Activated CD8-positive, alpha-beta memory T cell treated with anti-CD3 and anti-CD28 coated beads, Interleukin-2, amount 50 U/mL, for 1 hour (primary cell): ENCODE measurements around the gene PTCH2.
"Not testable (repeated sequence)": the region's sequence is repeated elsewhere in the genome, so short reads cannot be mapped to it uniquely, and the experiment has no call there.

Source experiments
- DNase-seq: peaks from one replicate; pipeline ENCODE4 v3.0.0-alpha.2; 2020; ENCODE audit errors: extremely low read depth

The PTCH2 gene

DNA sequence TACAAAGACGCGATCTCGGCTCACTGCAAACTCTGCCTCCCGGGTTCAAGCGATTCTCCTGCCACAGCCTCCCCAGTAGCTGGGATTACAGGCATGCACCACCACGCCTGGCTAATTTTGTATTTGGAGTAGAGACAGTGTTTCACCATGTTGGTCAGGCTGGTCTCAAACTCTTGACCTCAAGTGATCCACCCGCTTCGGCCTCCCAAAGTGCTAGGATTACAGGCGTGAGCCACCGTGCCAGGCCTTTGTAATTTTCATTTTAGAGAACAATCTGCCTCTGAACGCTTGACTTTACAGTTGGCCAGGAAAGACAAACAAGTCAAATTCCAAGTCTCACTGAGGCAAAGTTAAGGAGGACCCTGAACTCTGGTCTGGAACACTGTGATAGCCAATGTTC is 4.8 kb downstream of the PTCH2 start:
- not testable (repeated sequence) for DNase-seq

DNA sequence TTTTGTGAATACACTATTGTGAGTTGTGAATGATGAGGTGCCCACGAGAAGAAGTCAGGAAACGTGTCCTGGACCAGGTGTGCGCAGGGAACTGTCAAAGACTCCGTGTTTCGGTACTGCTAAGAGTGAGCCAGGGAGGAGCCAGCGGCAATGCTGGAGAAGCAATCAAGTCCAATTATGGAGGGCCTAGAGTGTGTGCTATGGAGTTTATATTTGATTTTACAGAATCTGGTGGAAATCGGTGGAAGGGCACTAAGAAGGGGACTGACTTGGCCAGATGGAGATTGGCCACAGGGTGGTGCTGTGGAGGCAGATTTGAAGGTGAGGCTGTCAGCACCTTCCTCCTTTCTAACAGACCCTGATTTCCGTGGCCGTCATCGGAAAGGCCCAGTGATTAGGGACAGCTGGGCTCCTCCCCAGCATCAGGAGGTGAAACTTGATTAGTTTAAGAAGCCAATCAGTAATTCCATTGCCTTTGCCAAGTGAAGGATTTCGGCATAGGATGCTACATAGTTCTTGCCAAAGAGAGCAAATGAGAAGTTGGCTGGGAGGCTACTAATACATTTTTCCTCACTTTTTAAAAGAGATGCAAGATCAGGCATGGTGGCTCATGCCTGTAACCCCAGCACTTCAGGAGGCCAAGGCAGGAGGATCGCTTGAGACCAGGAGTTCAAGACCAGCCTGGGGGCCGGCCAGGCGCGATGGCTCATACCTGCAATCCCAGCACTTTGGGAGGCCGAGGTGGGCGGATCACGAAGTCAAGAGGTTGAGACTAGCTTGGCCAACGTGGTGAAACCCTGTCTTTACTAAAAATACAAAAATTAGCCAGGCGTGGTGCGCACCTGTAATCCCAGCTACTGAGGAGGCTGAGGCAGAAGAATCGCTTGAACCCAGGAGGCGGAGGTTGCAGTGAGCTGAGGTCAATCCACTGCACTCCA is 7.0 kb downstream of the PTCH2 start:
- peak; percentile 54 for DNase-seq

DNA sequence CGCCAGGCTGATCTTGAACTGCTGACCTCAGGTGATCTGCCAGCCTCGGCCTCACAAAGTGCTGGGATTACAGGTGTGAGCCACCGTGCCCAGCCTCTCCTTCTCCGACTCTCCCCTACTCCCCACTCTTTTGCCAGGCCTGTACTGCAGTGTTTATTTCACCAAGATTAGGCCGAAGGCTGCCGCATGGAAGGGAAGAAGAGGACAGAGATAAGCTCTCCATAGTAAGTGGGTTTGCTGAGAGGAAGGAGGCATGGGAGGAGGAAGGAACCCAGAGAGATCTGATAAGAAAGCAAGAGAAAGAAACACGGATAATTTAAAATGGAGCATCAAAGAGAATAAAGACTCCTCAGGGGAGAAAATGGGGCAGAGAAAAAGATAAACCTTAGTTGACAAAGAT is 8.7 kb downstream of the PTCH2 start:
- no peak for DNase-seq

DNA sequence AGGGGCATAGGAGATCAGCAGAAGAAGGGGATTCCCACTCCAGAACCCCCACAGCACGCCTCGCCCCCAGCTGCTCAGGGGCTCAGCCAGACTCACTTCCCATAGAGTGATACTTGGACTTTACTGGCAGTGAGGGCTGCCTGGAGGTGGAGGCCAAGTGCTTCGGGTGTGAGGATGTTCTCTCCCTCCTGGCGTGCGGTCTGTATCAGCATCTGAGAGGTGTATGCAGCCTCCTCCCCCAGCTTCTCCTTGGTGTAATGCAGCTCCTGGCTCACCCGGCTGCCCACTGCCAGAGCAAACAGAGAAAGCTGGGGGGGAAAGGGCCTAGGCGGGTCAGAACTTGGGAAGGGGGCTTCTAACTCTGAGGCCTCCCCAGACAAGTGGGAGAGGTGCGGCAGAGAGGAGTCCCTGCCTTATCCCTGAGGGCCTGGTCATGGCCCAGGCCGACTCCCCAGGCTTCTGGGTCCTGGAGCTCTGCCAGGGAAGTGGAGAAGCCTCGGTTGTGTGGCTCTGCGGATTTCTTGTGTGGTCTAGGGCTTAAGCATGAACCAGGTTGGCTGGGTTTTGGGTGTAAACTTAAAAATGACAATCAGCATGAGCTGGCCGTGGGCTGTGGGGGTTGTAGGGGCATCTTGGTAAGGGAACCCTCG is 10.9 kb downstream of the PTCH2 start:
- no peak for DNase-seq

DNA sequence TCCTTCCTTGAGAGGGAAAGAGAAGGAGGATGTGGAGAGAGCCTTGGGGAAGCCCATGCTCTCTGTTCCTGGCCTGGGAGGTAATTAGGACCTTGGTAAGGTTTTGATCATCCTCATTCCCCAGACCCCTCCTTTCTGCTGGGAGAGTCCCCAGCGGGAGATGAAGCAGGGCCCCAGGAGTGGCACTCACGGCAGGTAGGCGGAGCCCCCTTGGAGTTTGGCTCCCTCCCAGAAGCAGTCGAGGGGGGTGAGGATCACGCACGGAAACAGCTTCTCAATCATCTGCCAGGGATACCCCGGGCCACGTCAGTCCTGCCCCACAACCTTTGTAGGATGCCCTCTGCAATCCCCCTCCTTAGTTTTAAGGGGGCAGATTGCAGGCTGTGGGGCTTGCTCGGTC is 11.5 kb downstream of the PTCH2 start:
- no peak for DNase-seq

DNA sequence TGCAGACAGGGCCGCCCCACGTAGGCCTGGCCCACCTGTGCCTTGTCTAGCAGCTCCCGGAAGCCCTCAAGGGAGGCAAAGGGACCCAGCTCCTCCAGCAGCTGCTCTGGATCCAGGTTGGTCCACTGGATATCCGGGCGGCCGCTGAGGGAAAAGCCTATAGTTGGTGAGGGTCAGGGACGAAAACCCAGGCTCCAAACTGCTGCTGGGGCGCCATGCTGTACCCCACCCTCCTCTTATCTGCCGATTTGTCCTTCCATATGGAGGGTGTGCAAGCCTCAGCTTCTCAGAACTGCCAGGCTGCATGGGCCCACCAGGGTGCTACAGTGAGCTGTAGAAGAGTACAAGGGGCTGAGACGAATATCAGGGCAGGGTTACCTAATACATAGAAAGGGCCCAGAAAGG is 12.2 kb downstream of the PTCH2 start:
- no peak for DNase-seq

DNA sequence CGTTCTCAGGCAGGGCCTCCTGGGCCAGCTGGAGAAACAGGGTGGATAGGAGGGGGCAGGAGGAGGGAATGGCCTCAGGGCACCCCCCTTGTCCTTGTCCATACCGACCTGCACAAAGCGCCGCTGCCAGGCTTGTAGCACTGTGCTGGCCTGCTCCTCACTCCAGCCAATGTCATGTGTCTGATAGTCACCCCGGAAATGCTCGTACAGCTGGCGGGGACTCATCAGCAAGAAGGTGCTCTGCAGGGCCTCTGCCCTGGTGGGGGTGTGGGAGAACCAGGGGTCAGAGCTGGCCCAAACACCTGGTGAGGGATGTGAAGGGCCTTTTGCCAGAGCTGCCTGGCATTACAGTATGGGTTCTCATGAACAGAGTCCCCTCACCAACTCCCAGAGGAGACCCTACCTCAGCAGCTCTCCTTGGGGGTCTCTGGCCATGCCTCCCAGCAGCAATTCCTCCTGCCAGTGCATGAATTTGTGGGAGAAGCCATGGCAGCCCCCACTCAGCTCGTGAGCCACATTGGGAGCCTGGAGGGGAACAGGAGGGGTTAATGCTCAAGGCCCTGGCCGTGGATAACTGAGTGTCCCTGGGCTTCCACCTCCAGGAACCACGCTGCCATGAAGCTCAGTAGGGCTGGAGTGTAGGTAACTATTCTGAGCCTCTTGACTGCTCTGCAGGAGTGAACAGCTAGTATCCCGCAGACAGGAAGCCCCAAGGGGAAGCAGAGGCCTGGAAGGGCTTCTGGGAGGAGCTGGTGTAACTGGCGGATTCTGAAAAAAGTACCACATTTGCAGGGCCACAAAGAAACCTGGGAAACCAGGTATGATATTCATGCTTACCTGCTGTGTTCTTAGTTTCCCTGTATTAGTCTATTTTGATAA is 13.3 kb downstream of the PTCH2 start:
- no peak for DNase-seq

DNA sequence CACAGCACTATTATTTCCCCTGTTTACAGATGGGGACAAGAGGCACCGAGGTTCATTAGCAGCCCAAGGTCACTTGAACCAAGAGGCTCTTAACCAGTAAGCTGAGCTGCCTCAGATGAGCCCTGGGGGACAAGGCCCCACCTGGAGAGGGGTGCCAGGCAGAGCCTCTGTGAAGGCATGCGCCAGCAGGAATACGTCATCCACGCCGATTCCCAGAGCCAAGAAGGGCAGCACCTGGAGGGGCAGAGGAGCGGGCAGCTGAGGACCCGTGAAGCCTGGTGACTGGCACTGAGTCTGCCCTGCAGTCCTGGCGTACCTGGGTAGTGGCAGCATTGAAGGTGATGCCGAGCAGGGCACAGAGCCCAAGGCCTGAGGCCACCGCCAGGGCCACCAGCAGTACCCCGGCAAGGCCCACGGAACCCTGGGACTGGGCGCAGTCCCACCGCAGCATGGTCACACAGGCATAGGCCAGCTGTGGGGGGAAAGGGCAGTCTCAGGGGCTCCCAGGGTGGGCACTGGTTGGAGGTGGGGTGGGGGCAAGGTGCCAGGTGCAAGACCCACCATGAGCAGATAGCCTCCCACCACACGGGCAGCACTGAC is 14.1 kb downstream of the PTCH2 start:
- no peak for DNase-seq

DNA sequence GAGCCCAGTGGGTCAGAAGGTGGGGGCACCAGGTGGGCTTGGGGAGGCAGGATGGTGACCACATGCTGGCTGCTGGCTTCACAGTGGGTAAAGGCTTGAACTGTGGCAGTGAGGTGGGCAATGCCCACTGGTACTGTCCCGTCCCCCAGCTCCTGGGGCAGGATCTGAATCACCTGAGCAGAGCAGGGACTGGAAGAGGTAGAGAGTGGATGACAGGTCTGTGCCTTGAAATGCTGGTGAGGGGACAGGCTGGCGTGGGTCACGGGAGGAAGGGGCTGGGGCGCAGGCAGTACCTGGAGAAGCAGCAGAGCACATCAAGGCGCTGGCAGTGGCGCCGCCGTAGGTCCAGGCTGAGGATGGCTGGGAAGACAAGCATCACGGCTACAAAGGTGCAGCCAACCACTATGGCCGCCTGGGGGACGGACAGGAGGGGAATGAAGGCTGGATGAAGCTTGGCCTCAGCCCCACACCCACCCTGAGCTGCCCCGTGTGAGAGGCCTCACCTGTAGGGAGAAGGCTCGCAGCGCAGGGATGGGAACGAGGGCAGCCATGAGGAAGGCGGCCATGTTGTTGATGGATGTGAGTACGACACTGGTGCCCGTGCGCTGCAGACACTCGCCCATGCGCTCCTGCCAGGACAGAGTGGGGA is 14.9 kb downstream of the PTCH2 start:
- no peak for DNase-seq

DNA sequence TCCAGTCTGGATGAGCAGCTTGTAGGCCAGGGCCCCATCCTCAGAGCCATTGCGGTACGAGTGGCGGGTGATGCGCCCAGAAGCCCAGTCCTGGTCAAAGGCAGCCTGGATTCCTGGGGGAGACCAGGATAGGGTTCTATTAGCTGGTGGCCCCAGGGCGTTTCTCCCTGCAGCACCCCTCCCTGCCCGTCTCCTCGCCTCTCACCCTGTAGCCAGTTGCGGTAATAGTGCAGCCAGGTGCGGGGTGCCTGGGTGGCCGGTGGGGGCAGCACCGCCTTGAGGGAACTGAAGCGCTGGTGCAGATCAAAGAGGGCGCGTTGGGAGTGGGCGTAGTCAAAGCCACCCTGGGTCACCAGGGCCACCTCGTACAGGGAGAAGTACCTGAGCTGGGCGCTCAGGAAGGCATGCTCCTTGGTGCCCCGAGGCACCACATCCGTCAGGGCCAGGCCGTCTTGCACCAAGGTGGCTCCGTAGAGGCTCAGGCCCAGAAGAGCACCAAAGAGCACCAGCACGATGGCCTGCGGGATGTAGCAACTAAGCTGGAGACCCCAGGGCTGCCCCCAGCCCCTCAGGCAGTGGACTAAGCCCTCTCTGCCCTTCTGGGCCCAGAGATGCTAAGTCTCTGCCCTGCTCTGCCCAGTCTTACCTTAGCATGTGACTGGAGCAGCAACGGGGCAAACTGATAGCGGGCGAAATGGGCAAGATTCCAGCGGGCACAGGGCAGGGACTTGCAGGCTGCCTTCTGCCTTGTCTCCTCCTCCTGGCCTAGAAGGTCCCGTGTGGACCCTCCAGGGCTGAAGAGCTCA is 15.7 kb downstream of the PTCH2 start:
- DNase-seq, result no peak

DNA sequence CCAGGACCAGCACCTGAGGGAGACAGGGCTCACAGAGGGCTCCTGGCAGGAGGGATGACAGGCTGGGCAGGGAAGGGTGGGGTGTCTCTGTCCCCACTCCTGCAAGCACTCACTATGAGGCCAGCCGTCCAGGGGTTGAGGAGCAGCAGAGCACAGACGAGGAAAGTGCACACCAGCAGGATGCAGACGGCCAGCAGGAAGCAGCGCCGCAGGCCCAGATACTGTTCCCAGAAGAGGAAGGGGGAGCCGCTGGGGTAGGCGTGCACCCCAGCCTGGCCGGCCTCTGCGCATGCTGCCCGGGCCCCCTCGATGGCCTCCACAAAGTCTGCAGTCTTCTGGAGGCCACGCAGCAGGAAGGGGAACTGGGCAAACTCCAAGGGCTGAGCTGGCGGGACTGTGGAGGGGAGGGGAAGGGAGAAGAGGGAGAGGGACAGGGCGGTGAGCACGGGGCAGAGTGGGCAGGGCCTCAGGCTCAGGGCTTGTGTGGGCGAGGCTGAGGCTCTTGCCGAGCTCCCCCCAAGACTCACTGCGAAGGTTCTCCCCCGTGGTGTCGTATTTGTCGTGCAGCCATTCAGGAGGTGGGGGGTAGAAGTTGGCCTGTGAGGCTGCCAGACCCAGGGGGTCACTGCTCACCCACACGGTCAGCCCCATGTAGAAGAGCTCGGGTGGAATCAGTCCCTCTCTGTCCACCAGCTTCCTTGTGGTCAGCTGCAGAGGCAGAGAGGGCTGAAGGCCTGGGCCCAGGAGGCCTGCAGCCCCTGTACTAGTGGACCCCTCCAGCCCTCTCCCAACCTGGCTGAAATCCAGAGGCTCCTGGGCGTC is 16.5 kb downstream of the PTCH2 start:
- no peak for DNase-seq

DNA sequence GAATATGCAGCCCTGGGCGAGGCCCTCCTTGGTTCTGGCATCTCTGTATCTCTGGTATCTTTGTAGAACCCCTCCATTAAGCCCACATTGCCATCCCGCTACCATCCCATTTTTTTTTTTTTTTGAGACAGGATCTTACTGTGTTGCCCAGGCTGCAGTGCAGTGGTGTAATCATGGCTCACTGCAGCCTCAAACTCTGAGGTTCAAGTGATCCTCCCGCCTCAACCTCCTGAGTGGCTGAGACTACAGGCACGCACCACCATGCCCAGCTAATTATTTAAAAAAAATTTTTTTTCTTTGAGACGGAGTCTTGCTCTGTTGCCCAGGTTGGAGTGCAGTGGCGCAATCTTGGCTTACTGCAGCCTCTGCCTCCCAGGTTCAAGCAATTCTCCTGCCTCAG is 18.7 kb downstream of the PTCH2 start:
- not testable (repeated sequence) for DNase-seq

DNA sequence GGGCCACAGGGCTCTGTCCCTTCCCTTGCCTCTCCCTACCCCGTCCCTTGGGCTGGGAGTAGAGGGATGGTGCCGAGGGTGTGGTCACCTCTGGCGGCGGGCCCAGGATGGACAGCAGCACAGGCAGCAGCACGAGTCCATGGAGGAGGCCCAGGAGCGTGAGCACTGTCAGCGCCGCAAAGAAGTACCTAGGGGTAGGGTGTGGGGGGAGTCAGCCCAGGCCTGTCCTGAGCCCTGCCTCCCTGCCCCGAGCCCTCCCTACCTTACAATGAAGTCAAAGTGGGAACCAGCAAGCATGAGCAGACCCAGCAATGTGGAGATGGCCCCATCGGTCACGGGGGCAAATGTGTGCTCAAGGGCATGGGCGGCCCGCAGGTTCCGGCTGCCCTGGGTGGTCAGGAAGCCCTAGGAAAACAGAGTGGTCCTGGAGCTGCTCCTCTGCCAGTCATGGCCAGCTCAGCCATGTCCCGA is 20.0 kb downstream of the PTCH2 start:
- no peak for DNase-seq

DNA sequence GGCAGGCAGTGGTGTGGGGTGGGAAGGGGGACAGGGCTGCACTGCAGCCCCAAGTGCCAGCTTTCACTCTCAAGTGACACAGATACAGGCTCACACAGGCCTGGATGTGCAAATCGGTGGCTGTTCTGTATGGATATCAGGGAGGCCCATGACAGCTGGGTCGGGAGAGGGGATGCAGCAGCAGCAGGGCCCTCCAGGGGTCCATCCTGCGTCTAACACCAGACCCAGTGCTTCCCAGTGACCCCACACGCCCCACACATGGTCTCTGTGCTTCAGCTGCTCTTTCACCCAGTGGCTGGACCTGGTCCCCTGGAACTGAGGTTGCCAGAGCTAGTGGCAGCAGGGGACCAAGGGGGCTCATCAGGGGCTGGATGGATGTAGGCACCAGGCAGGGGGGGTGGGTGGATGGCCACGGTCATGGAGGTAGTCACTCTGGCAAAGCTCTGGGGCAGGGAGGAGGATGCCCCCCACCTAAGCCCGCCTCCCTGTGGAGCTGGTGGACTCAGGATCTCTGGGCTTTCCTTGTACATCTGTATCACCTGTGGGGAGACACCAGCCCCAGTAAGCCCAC is 20.8 kb downstream of the PTCH2 start:
- no peak for DNase-seq

DNA sequence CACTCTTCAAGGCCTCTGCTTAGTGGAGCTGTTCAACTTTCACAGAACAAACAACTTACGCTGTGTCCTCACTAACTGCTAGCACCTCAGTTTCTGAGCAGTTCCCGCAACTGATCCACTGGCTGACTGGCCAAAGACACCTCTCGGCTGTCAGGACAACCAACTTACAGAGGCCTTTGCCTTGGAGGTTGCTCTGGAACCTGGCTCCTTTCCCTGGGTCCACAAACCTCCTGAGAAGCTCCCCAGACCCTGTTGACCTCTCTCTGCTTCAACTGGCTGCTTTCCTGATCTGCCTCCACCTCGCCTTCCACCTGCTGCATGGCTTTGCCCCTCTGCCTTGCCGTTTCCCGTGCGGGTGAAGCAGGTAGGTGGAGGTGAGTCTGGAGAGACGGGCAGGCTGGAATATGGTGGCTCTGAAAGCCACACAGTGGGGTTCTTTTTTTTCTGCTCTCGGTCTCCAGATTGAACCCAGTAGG is 21.8 kb downstream of the PTCH2 start:
- no peak for DNase-seq

DNA sequence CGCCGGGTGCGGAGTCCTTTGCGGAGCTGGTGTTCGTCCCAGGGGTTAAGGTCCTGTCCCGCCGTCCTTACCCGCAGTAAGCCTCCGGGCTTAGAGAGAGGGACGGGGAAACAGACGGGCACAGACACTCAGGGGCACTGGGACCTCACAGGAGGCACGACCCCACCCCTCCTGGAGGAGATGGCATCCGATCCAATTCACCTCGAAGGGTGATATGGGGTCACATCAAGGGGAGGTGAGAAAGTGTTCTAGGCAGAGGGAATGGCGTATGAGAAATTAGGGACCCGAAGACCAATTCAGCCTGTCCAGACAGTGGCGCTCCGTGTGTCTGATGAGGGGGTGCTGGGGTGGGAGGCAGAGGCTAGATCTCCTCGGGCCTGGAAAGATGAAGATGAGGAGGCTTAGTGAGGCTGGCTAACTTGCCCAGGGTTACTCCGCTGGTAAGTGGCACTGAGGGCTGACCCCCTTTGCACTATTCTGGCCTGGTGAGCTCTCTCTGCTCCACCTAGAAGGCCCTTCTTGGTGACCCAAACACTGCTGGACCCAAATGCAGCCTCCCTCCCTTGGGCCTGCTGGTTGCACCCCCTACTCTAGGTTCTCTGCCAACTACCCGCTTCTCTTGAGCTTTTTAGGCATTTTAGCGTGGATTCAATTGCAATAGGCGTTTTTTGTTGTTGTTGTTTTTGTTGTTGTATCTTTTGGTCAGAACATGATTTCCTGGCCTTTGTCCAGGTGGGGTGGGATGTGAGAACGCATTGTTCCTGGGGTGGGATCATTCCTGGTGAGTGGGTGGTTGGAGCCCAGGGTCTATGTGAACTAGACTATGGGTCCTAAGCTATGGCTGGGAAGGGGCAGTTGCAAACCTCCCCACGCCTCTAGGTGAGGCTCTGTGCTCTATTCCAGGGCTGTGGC is 22.5 kb downstream of the PTCH2 start:
- DNase-seq, result no peak

DNA sequence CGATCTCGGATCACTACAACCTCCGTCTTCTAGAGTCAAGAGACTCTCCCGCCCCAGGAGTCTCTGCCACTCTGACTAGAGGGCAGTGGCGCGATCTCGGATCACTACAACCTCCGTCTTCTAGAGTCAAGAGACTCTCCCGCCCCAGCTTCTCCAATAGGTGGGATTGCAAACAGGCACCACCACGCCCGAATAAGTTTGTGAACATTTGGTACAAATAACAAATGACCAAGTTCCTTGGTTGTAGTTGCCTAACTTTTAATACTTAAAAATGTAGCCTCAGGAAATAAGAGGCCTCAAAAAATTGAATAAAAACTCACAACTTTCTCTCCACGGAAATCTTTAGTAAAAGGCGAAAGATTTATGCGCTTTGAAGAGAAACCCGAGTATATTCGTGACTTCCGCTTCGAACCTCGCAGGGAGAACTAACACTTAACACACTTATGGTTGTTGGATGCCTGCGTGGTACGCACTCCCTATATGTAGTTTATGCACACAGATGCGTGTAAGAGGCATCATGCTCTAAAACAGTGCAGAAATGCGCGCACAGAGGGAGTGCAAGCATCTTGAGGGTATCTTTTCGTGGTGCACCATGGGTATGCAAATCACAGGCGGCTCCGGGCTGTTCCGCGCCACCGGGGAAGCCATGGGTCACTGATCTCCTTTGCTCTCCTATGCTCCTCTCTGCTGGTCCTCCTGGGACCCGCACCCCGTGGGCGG is 23.3 kb downstream of the PTCH2 start:
- DNase-seq, result peak; percentile 61
